HG03060 (cell line): ENCODE measurements around the gene ZNF76.
"Not testable (repeated sequence)": the region's sequence is repeated elsewhere in the genome, so short reads cannot be mapped to it uniquely, and the experiment has no call there.

Source experiments
- ATAC-seq: cut with Tn5 transposase; IDR thresholded peaks from one replicate; pipeline ENCODE4 v1.9.1; 2021; ENCODE audit warnings: low read depth, moderate number of reproducible peaks; ENCODE audit not compliant: unreplicated experiment

ZNF76 gene

GRCh38 chr6:35297601-35298481, 38.3 kb downstream of the ZNF76 start, which contains the start of gene DEF6:
Gene DEF6, plus strand, starts transcription at chr6:35297818. Its CDS starts 39 bp downstream, at chr6:35297857.
- ATAC-seq = peak; percentile 53

DNA sequence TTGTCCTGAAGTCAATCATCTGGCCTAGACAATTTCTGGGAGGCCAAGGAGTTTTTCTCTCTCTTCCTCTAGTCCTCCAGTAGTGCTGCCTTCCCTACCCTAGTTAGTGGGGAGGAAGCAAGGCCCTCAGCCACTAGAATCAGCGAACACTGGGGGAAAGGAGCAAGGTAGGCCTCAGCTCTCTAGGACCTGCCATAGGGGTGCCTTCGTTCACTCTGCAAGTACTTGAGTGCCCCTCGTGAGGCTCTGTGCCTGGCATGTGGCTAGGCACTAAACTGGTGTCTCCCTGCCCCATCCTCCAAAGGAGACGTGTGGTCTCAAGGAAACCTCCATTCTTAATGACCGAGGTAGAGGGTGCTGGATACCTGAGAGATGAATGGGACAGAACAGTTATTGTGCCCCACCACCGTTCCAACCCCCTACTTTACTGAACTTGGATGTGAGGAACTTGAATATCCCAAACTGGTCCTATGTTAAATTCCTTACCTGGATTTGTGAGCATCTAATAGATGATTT, 39.1 kb downstream of the ZNF76 start:
- no peak for ATAC-seq

- no peak for ATAC-seq
Measured at GRCh38 chr6:35299674-35300073, 40.1 kb downstream of the ZNF76 start.

DNA sequence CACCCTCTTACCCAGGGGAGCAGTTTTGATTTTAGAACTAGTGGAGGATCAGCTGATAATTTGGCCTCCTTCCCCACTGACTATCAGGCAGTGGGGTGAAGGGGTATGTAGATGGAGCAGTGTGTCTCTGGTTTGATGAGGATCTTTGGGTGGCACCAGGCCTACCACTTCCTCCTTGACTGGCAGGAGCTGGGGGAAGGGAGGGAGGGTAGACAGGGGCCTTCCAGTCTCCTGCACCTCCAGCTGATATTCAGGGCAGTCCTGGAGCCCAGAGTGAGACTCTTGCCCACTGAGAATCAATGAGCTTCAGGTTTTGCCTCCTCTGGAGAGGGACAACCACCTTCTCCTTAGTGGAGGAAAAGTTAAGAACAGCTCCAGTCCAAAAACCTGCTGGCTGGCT, 41.3 kb downstream of the ZNF76 start:
- ATAC-seq = no peak

DNA sequence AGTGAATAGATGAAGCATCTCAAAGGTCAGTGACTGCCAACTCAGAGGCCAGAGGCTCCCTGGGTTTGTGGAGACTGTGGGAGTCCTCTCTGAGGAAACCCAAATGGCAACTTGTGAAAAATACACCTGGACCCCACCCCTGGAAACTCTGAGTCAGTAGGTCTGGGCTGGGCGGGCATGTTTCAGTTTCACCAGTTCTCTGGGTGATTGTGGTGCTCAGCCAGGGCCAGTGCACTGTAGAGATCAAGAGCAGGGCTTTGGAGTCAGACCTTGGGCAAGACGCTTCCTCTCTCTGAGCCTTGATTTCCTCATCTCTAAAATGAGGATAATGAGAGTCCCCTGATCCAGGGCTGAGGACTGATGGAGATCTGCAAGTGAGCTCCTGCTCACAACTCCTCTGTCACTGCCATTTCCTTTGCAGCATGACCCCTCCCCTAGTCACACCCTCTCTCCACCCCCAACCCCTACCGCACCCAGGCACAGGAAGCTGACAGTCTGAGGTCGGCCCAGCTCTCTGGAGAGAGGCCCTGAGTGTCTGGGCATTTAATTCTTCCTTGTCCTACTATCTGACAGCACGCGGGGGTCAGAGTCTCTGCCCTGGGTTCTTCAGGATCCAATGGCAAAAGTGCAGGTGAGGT, 43.2 kb downstream of the ZNF76 start:
- peak; percentile 42 for ATAC-seq

DNA sequence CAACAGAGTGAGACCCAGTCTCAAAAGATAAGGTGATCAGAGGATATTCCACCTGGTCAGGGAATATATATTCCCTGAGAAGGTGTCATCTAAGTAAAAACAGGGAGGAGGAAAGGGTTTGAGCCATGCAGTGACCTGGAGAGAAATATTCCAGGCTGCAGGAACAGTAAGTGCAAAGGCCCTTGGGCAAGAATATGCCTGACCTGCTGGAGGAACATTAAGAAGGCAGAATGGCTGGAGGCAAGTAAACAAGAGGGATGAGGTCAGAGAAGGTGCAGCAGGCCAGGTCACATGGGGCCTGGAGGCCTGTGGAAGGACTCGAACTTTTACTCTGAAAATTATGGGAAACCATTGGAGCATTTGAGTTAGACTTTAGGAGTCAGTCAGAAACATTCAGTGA, 44.8 kb downstream of the ZNF76 start:
- ATAC-seq = no peak

DNA sequence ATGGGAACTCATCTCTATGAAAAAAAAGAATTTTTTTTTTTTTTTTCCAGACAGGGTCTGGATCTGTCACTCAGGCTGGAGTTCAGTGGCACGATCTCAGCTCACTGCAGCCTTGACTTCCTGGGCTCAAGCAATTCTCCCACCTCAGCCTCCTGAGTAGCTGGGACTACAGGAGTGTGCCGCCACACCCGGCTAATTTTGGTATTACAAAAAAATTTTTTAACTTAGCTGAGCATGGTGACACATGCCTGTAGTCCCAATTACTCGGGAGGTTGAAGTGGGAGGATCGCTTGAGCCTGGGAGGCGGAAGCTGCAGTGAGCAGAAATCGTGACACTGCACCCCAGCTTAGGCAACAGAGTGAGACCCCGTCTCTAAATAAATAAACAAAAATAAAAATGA, 45.6 kb downstream of the ZNF76 start:
- ATAC-seq = no peak

- ATAC-seq = not testable (repeated sequence)
Measured at GRCh38 chr6:35307138-35307537, 47.6 kb downstream of the ZNF76 start.

- ATAC-seq = not testable (repeated sequence)
Measured at GRCh38 chr6:35308543-35308942, 49.0 kb downstream of the ZNF76 start.

GRCh38 chr6:35309611-35310264, 50.2 kb downstream of the ZNF76 start:
- ATAC-seq = no peak

- no peak for ATAC-seq
Measured at GRCh38 chr6:35310265-35310831, 50.8 kb downstream of the ZNF76 start.

DNA sequence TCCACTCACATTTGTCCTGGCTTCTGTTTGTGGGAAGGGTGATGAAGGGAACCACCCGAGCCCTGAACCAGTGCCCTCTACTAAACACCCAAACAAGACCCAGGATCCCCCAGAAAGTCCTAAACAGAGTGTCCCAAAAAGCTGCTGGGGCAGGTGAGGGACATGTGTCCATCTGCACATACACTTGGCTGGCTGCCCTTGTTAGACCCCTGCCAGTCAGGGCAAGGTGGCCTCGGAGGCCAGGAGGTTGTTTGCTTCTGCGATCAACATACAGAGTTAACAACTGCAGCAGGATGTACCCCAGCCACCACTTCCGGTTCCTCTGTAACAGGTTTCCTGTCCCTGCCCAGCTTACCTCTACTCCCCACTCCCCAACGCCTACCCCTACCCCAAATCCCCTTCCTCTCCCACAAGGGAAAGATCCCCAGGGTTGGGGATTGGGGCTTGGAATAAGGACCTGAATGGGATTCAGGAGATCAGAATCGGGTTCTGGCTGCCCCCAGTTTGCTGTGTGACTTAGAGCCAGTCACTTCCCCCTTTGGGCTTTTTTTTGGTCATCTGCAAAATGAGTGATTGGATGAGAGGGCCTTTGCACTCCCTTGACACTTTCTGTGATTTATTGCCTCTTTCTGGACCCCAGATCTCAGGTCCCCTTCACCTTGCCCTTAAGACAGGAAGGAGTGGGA, 52.0 kb downstream of the ZNF76 start:
- no peak for ATAC-seq

- no peak for ATAC-seq
Measured at GRCh38 chr6:35312076-35312800, 52.7 kb downstream of the ZNF76 start.

DNA sequence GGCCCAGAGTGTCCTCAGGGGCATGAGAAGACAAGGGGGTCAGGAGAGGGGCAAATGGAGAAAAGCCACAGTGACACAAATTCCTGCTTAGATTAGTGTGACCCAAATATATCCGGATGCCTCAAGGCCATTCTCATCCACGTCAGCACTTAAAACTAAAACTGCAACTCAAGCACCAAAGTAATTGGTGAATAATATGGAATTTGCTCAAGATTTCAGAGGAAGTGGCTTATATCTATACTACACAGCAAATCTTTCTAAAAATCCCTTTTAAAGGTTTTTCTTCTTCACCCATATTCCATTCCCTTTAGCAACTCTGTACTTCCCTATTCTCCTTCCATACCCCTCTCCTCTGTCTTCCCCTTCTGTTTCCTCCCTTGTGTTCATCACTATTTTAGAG, 53.3 kb downstream of the ZNF76 start:
- ATAC-seq = no peak

GRCh38 chr6:35317483-35318195, 58.1 kb downstream of the ZNF76 start:
- no peak for ATAC-seq

DNA sequence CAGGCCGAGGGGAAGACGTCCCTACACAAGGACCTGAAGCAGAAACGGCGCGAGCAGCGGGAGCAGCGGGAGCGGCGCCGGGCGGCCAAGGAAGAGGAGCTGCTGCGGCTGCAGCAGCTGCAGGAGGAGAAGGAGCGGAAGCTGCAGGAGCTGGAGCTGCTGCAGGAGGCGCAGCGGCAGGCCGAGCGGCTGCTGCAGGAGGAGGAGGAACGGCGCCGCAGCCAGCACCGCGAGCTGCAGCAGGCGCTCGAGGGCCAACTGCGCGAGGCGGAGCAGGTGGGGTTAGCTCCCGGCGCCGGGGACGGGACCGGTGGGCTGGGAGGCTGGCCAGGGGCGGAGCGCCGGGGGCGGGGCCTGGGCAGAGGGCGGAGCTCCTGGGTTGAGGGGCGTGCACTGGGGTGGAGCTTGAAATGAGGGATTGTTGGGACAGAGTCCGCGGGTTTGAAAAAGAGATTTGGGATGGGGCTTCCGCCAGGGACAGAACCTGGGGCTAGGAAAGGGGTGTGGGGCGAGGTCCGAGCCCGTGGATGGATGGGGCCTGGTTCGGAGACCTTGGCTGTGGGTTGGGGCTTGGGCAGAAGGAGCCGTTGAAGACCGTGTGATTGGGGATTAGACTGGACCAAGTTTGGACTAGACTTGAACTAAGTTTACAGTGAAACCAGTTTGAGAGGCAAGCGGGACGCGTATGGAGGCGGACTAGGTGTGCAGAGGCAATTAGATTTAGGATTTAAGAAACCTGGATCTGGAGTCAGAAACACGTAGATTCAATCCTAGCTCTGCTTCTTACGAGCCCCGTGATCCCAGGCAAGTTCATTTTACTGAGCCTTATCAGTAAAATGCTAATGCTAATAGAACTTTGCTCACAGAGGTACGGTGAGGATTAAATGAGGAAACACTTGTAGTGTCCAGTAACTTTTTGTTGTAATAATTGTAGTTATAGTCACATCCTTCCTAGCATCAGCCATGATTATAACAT, 58.9 kb downstream of the ZNF76 start:
- ATAC-seq = no peak

DNA sequence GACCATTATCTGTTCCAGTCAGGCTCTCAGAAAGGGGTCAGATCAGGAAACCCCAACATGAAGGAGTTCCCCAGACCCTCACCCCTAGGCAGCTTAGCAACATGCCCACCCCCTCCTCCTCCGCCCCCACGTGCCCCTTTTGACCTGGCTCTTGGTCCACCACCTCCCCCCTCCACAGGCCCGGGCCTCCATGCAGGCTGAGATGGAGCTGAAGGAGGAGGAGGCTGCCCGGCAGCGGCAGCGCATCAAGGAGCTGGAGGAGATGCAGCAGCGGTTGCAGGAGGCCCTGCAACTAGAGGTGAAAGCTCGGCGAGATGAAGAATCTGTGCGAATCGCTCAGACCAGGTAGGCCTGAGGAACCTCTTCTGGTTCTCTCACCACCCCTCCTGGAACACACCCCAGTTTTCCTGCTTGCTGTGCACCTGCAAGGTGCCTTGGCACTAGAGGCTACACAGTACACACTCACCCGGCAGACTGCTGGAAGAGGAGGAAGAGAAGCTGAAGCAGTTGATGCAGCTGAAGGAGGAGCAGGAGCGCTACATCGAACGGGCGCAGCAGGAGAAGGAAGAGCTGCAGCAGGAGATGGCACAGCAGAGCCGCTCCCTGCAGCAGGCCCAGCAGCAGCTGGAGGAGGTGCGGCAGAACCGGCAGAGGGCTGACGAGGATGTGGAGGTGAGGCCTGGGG, 60.0 kb downstream of the ZNF76 start:
- ATAC-seq = no peak
